ENCODE measurements around the gene NDUFB3.

Gene NDUFB3

GRCh38 chr2:201128933-201129505 is 57.2 kb downstream of the NDUFB3 start:
- DNase-seq (ENCODE audit: low read depth, low spot score): no peak

GRCh38 chr2:201130524-201131186 is 58.9 kb downstream of the NDUFB3 start:
- DNase-seq (ENCODE audit: low read depth, low spot score): no peak

GRCh38 chr2:201132518-201132917 is 60.7 kb downstream of the NDUFB3 start:
- no peak for DNase-seq (ENCODE audit: low read depth, low spot score)

Measured in iPS DF 19.7 (cell line).